NCI-H69 (cell line): ENCODE results near the gene MFSD1.
A peak's percentile ranks its signal among the peaks of the same experiment; 100 is the strongest.
"Not testable (repeated sequence)": the region's sequence is repeated elsewhere in the genome, so short reads cannot be mapped to it uniquely, and the experiment has no call there.

Source experiments
- DNase-seq: peaks from one replicate; lab custom pipeline; 2025; lab: John Stamatoyannopoulos, UW

Gene MFSD1

GRCh38 chr3:158775426-158776410 is 26.1 kb upstream of the MFSD1 start:
- no peak for DNase-seq

GRCh38 chr3:158776531-158776930 is 25.3 kb upstream of the MFSD1 start:
- no peak for DNase-seq

- DNase-seq: no peak
Measured at GRCh38 chr3:158777161-158777873, 24.5 kb upstream of the MFSD1 start.

GRCh38 chr3:158780766-158781165 is 21.1 kb upstream of the MFSD1 start:
- DNase-seq: no peak

- DNase-seq: no peak
Measured at GRCh38 chr3:158781191-158781590, 20.7 kb upstream of the MFSD1 start.

GRCh38 chr3:158781849-158782248 is 20.0 kb upstream of the MFSD1 start:
- DNase-seq: peak; percentile 23

- no peak for DNase-seq
Measured at GRCh38 chr3:158782283-158782989, 19.4 kb upstream of the MFSD1 start.

GRCh38 chr3:158783051-158783450 is 18.8 kb upstream of the MFSD1 start:
- no peak for DNase-seq

GRCh38 chr3:158785972-158786371 is 15.9 kb upstream of the MFSD1 start:
- DNase-seq: no peak

GRCh38 chr3:158788446-158788845 is 13.4 kb upstream of the MFSD1 start:
- DNase-seq: no peak

- DNase-seq: peak; percentile 18
Measured at GRCh38 chr3:158789592-158789991, 12.3 kb upstream of the MFSD1 start.

GRCh38 chr3:158790901-158791589 is 10.8 kb upstream of the MFSD1 start:
- peak; percentile 68 for DNase-seq

- not testable (repeated sequence) for DNase-seq
Measured at GRCh38 chr3:158791590-158791920, 10.3 kb upstream of the MFSD1 start.

- no peak for DNase-seq
Measured at GRCh38 chr3:158792709-158793108, 9.1 kb upstream of the MFSD1 start.

GRCh38 chr3:158794206-158794605 is 7.6 kb upstream of the MFSD1 start:
- no peak for DNase-seq

GRCh38 chr3:158794936-158795518 is 6.8 kb upstream of the MFSD1 start:
- peak; percentile 45 for DNase-seq

GRCh38 chr3:158801201-158801600 is 653 bp upstream of the MFSD1 start:
- peak; percentile 9 for DNase-seq

GRCh38 chr3:158802409-158803268 is 785 bp downstream of the MFSD1 start:
- peak; percentile 33 for DNase-seq

- no peak for DNase-seq
Measured at GRCh38 chr3:158804441-158804840, 2.6 kb downstream of the MFSD1 start.

- DNase-seq: no peak
Measured at GRCh38 chr3:158808697-158809096, 6.8 kb downstream of the MFSD1 start.

GRCh38 chr3:158809642-158810041 is 7.8 kb downstream of the MFSD1 start:
- no peak for DNase-seq
